GM19438 (cell line): ENCODE data around the gene CREB3L1.

ENCODE experiments used
- ATAC-seq: cut with Tn5 transposase; IDR thresholded peaks from one replicate; pipeline ENCODE4 v1.9.1; 2021; ENCODE audit warnings: low read depth; ENCODE audit not compliant: unreplicated experiment

CREB3L1 gene

GRCh38 chr11:46361283-46362155 lies 84.1 kb downstream of the CREB3L1 start:
- peak; percentile 82 for ATAC-seq

- ATAC-seq = no peak
Measured at GRCh38 chr11:46362156-46363030, 84.9 kb downstream of the CREB3L1 start.

DNA sequence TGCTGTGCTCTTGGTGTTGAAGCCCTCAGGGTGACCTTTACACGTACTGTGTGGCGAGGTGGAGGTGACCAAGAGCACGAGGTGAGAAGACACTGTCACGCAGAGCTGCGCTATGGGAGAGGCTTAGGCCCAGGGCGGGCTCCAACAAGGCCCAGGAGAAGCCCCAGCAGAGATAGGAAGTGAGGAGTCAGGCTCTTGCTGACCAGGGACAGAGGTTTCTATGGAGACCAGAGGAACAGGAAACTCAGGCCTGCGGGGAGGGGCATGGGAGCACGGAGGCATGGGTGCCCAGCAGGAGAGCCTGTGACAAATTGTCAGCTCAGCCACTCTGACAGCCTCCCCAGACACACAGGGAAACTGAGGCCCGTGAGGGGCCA lies 85.6 kb downstream of the CREB3L1 start:
- ATAC-seq = no peak

GRCh38 chr11:46363455-46364005 lies 86.1 kb downstream of the CREB3L1 start:
- no peak for ATAC-seq

DNA sequence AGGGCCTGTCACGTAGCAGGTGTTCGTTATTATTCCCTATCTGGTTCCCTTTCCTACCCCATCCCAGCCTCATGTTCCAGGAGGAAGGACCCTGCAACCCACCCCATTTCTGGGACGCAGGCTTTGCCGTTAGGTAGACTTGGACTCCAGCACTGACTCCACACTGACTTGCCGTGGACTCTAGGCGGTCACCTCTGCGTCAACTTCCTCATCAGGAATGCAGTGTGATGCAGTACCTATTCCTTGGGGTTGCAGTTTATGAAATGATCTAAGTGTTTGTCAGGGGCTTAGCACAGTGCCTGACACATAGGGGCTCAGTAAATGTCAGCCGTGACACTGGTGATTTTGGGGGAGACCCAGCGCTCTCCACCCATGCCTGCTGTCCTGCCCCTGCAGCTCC lies 86.6 kb downstream of the CREB3L1 start:
- ATAC-seq = no peak

GRCh38 chr11:46364791-46365190 lies 87.3 kb downstream of the CREB3L1 start:
- ATAC-seq = no peak

DNA sequence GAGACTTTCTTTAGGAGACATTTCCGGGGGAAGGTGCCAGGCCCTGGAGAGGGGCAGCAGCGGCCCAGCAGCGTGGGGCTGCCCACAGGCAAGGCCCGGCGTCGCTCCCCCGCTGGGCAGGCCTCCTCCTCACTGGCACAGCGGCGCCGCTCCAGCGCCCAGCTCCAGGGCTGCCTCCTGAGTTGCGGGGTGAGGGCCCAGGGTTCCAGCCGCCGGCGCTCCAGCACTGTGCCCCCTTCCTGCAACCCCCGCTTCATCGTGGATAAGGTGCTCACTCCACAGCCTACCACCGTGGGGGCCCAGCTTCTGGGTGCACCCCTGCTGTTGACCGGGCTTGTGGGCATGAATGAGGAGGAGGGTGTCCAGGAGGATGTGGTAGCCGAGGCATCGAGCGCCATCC lies 88.8 kb downstream of the CREB3L1 start:
- ATAC-seq = no peak

- ATAC-seq = no peak
Measured at GRCh38 chr11:46366661-46367161, 89.2 kb downstream of the CREB3L1 start.

DNA sequence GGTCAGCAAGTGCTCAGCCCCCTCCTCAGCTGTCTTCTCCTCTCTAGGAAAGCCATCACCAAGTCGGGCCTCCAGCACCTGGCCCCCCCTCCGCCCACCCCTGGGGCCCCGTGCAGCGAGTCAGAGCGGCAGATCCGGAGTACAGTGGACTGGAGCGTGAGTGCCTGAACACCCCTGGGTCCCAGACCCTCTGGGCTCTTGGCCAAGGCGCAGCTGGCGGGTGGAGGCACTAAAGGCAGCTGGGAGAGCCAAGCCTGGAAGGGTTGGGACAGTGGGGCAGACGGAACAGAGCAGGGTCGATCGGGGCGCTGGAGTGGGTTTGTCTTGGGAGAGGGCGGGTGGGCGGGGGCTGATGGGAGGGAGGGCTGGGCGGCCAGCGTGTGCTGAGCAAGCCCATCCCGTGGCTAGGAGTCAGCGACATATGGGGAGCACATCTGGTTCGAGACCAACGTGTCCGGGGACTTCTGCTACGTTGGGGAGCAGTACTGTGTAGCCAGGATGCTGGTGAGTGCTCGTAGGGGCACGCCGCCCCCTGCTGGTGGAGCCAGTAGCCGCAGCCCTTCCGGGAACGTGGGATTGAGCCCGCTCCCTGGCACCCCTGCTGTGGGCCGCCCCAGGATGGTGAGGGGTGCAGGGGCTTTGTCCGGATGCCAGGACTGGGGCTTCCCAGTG lies 89.9 kb downstream of the CREB3L1 start:
- ATAC-seq = peak; percentile 64

DNA sequence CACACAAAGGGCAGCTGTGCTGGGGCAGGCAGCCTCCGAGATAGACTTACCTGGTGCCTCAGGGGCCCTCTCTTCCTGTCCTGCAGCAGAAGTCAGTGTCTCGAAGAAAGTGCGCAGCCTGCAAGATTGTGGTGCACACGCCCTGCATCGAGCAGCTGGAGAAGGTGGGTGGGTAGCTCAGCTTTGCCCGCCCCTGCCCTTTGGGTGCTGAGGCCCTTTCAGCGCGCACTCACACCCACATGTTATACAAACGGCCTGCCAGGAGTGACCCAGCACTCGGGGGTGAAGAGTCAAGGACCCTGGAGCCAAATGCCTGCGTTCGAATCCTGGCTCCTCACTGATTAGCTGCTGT lies 90.4 kb downstream of the CREB3L1 start:
- ATAC-seq = no peak

- ATAC-seq = peak; percentile 55
Measured at GRCh38 chr11:46369458-46370152, 92.1 kb downstream of the CREB3L1 start.

- no peak for ATAC-seq
Measured at GRCh38 chr11:46370253-46370652, 92.8 kb downstream of the CREB3L1 start.
